Measurements from ENCODE around the gene ETV5. TPM values are rescaled to one million over a fixed set of nuclear protein-coding genes. Genes with fewer than 3 reads are reported as not detected.

The ETV5 gene
- total and polyA plus RNA-seq, 9 of the 15 experiments (the other 6 are each of a cell fraction or from before 2014, with no cell fraction given) = 9.2 to 25.9 (median 15.9) TPM

DNA sequence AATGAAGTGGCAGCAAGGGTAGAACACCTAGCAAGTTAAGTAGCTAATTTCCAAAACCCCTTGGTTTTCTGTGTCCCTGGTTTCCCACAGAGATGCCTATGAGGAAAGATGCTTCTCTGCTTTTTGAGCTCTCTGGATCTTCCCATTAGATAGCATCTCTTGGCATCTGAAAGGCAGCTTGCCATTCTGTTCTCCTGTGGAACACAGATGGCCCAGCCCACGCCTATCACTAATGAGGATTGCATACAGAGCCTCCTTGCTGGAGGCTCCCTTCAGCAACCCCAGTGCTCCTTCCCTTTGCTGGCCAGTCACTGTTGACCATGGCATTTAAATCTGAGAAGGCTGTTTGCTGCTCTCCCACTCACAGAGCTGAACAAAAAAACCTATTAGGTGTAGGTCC lies 34.4 kb upstream of the ETV5 start:
- FAIRE-seq (no peak), DNase-seq (ENCODE audit: extremely low read depth in 1 of 4, low spot score in 3 of 4) (no peak), ATAC-seq (no peak)
- Histone ChIP-seq H3K27ac (ENCODE audit: extremely low read depth, low read depth, low read length) (no peak overlapping the region), H3K4me2 (ENCODE audit: insufficient read depth, low read length) (no peak overlapping the region), H3K9me3 (replicated peaks; ENCODE audit: control insufficient read depth, insufficient read depth, low read depth, low read length) (no peaks in the 10 kb centered on the region), H3K9me1 (ENCODE audit: control insufficient read depth, insufficient read depth, low read length) (no peaks in the 10 kb centered on the region), H3K79me2 (ENCODE audit: control insufficient read depth, insufficient read depth, low read length) (no peaks in the 10 kb centered on the region), H3K9ac (ENCODE audit: insufficient read depth in 1 of 2, low read depth in 2 of 2, low read length in 2 of 2) (no peak overlapping the region), H4K20me1 (replicated peaks; ENCODE audit: control insufficient read depth, insufficient read depth, low read length) (no peaks in the 10 kb centered on the region), H2AFZ (ENCODE audit: low read depth, low read length) (no peak overlapping the region), H3K36me3 (ENCODE audit: control insufficient read depth, insufficient read depth, low read length) (no peaks in the 10 kb centered on the region), H3K4me1 (replicated peaks in 1 of 2; ENCODE audit: control insufficient read depth in 2 of 2, insufficient read depth in 2 of 2, low read length in 2 of 2) (no peaks in the 10 kb centered on the region), H3K27me3 (ENCODE audit: control insufficient read depth in 2 of 2, insufficient read depth in 2 of 2, low read length in 2 of 2) (peaks cover 15 to 38% of the 10 kb centered on the region in 2 experiments; a peak in 4 of 5 replicates), H3K4me3 (no peak overlapping the region)
- POLR2A ChIA-PET = no interaction called here
- no TSS peak for BruUV-seq (replicated peaks)
- CTCF ChIA-PET (ENCODE audit: low intra/inter-chr PET ratio) = no interaction called here
- in situ Hi-C loops (cut with MboI) = no loop called here
- 0% methylated on average over 1 of the region's 1 CpG for WGBS (ENCODE audit: insufficient coverage, low coverage, missing lambda C conversion rate)
- intact Hi-C loops (cut with micrococcal nuclease) = no loop called here
- TF ChIP-seq MYNN (IDR thresholded peaks at IDR 0.05) (no peak), MYNN (CRISPR knock-in tag; IDR thresholded peaks at IDR 0.05) (no peak), NR1H2 (CRISPR knock-in tag; IDR thresholded peaks at IDR 0.05) (no peak), SMARCB1 (IDR thresholded peaks at IDR 0.05; ENCODE audit: insufficient read length, low read depth) (no peak), ETV6 (IDR thresholded peaks at IDR 0.05; ENCODE audit: borderline replicate concordance in 1 of 2, low read depth in 2 of 2, low read length in 1 of 2) (no peak), ETV6 (CRISPR knock-in tag; IDR thresholded peaks at IDR 0.05; ENCODE audit: borderline replicate concordance) (no peak), RBM25 (IDR thresholded peaks at IDR 0.05; ENCODE audit: low read depth, low read length, severe bottlenecking) (no peak), KLF1 (tag; IDR thresholded peaks at IDR 0.05) (no peak), RCOR1 (IDR thresholded peaks at IDR 0.05; ENCODE audit: borderline replicate concordance in 1 of 2, low read depth in 2 of 2, low read length in 2 of 2) (no peak), NFIX (CRISPR knock-in tag; IDR thresholded peaks at IDR 0.05; ENCODE audit: low read depth) (no peak), NR2C1 (IDR thresholded peaks at IDR 0.05) (no peak), NR2C1 (tag; IDR thresholded peaks at IDR 0.05) (no peak), SRF (CRISPR knock-in tag; IDR thresholded peaks at IDR 0.05) (no peak), ZNF318 (IDR thresholded peaks at IDR 0.05; ENCODE audit: borderline replicate concordance in 1 of 2, low read depth in 1 of 2) (no peak), NFIC (IDR thresholded peaks at IDR 0.05) (no peak), SNIP1 (IDR thresholded peaks at IDR 0.05; ENCODE audit: low read depth) (no peak)

All from K562 (cell line).